ENCODE results near the gene TLDC2. TPM values are rescaled to one million over a fixed set of nuclear protein-coding genes. Genes with fewer than 3 reads are reported as not detected.
"Not testable (repeated sequence)": the region's sequence is repeated elsewhere in the genome, so short reads cannot be mapped to it uniquely, and the experiment has no call there.

Gene TLDC2
- total and polyA plus RNA-seq, 12 donors, result 0.10 to 0.33 (median 0.26) TPM; not detected in 8

DNA sequence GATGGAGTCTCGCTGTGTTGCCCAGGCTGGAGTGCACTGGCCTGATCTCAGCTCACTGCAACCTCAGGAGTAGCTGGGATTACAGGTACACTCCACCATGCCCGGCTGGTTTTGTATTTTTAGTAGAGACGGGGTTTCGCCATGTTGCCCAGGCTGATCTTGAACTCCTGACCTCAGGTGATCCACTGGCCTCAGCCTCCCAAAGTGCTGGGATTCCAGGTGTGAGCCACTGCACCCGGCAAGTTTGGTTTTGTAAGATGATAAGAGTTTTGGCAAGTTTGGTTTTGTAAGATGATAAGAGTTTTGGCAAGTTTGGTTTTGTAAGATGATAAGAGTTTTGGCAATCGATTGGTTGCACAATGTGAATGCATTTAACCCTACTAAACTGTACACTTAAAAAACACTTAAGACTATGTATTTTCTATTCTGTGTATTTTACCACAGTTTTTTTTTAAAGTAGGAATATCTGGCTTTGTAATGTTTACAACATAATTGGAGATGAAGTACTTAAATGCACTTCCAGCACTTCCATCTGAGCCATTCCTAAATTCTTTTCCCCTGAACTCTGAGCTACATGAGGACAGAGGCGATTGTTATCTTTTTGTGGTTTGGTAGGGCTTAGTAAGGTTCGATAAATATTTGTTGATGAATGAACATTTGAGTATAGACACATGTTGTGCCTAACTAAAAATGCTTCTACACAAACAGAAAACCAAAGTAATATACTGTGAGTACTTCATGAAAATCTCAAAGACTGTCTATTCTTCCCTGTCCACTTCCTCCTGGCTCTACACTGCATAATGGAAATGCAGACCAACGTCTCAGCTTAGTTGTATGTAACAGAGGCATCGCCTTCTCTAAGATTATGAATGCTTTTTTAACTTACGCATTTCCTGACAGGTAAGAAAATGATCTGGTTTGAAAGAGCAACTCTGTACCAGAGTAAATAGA, 56.8 kb downstream of the TLDC2 start:
- TF ChIP-seq CTCF (IDR thresholded peaks at IDR 0.05) (no peak), POLR2A (IDR thresholded peaks at IDR 0.05) (no peak)
- intact Hi-C loops (cut with DNase I), result no loop called here
- Histone ChIP-seq H3K9me3 (replicated peaks in 1 of 3) (no peaks in the 10 kb centered on the region), H3K36me3 (replicated peaks in 1 of 2) (peaks cover 0 to 56% of the 10 kb centered on the region in 2 donors), H3K4me3 (no peak overlapping the region), H3K27ac (peak overlapping the region in 1 of 5 donors; percentile 1), H3K27me3 (no peaks in the 10 kb centered on the region), H3K4me1 (replicated peaks in 1 of 2) (peaks cover 14 to 58% of the 10 kb centered on the region in 2 donors)
- whole genome bisulfite sequencing, 4 donors, result 55 to 65% (median 64%) methylated on average over 11 of the region's 11 CpGs
- peak in 1 of 7 donors; percentile 21 for DNase-seq

- intact Hi-C loops (cut with DNase I); H3K9me3 ChIP-seq (replicated peaks in 1 of 3); H3K4me3 ChIP-seq; H3K27me3 ChIP-seq: not testable (repeated sequence)
- Histone ChIP-seq H3K27ac (peak overlapping the region in 1 of 5 donors; percentile 1), H3K4me1 (replicated peaks in 1 of 2) (peaks cover 22 to 66% of the 10 kb centered on the region in 2 donors), H3K36me3 (replicated peaks in 1 of 2) (peaks cover 0 to 57% of the 10 kb centered on the region in 2 donors)
- WGBS, 4 donors, result 94 to 98% (median 94%) methylated on average over 15 to 16 of the region's 16 CpGs
- peak in 1 of 7 donors; percentile 13 for DNase-seq
These were observed 57.6 kb downstream of the TLDC2 start for GRCh38 chr20:36933571-36933970.

GRCh38 chr20:36936341-36936740, 60.4 kb downstream of the TLDC2 start:
- peak in 3 of 7 donors; percentile 8 to 52 (median 20) for DNase-seq
- 70 to 96% (median 81%) methylated on average over 8 of the region's 8 CpGs for WGBS, 4 donors
- peaks cover 0 to 33% of the 10 kb centered on the region in 2 donors for H3K36me3 ChIP-seq (replicated peaks in 1 of 2)
- peak overlapping the region in 1 of 4 donors; percentile 12 for H3K4me3 ChIP-seq
- no peaks in the 10 kb centered on the region for H3K27me3 ChIP-seq
- peaks cover 43 to 73% of the 10 kb centered on the region in 2 donors for H3K4me1 ChIP-seq (replicated peaks in 1 of 2)
- intact Hi-C loops (cut with DNase I), result no loop called here
- peak overlapping the region in 3 of 5 donors; percentile 37 to 77 (median 72) for H3K27ac ChIP-seq
- no peak for TF ChIP-seq CTCF (IDR thresholded peaks at IDR 0.05)
- TF ChIP-seq POLR2A (IDR thresholded peaks at IDR 0.05), result no peak
- no peaks in the 10 kb centered on the region for H3K9me3 ChIP-seq (replicated peaks in 1 of 3)

GRCh38 chr20:36936761-36937401, 60.9 kb downstream of the TLDC2 start:
- DNase-seq, result peak in 6 of 7 donors; percentile 15 to 69 (median 44)
- H3K9me3 ChIP-seq (replicated peaks in 1 of 3); H3K27me3 ChIP-seq; intact Hi-C loops (cut with DNase I): not testable (repeated sequence)
- Histone ChIP-seq H3K36me3 (replicated peaks in 1 of 2) (peaks cover 0 to 32% of the 10 kb centered on the region in 2 donors), H3K27ac (peak overlapping the region; percentile 33 to 77 (median 55)), H3K4me3 (peak overlapping the region in 1 of 4 donors; percentile 12), H3K4me1 (replicated peaks in 1 of 2) (peaks cover 49 to 77% of the 10 kb centered on the region in 2 donors)
- 45 to 56% (median 52%) methylated on average over 8 to 9 of the region's 9 CpGs for WGBS, 4 donors

DNA sequence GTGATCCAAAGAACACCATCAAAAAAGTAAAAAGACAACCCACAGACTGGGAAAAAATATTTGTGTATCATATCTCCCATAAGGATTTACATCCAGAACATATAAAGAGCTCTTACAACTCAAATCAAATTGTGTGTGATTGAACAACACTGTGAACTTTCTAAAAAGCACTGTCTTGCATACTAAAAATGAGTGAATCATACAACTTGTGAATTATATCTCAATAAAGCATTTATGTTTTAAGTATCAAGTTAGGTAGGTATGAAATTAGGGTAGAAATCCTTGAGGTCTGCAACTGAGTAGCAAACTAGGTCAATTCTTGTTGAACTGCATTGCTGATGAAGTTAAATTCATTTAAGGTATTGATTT, 61.4 kb downstream of the TLDC2 start:
- Histone ChIP-seq H3K27me3 (no peaks in the 10 kb centered on the region), H3K4me3 (no peak overlapping the region), H3K27ac (peak overlapping the region; percentile 33 to 72 (median 55)), H3K36me3 (replicated peaks in 1 of 2) (peaks cover 0 to 32% of the 10 kb centered on the region in 2 donors), H3K9me3 (replicated peaks in 1 of 3) (no peaks in the 10 kb centered on the region), H3K4me1 (replicated peaks in 1 of 2) (peaks cover 51 to 81% of the 10 kb centered on the region in 2 donors)
- DNase-seq, result no peak
- TF ChIP-seq POLR2A (IDR thresholded peaks at IDR 0.05), result no peak
- no peak for TF ChIP-seq CTCF (IDR thresholded peaks at IDR 0.05)
- intact Hi-C loops (cut with DNase I), result no loop called here
